ENCODE data around the gene AK1.

AK1 gene

DNA sequence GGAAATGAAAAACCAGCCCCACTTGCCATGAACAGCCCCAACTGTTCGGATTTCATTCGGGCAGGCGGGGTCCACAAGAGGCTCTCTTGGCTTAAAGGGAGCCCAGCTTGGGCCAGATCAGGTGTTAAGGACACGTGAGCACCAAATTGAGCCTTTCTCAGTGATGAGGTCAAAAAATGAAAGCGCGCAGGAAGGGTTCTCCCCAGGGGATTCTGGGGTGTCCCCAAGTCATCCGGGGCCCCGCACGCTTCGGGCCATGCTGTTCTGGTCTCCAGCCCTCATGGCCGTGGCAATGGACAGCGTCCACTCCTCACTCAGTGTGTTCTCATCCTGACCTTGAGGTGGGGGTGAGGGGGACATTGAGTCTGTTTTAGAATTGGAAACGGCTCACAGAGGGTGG lies 10.9 kb downstream of the AK1 start:
- no peak for DNase-seq

- DNase-seq: no peak
Observed at GRCh38 chr9:127865645-127866464, 11.6 kb downstream of the AK1 start.

DNA sequence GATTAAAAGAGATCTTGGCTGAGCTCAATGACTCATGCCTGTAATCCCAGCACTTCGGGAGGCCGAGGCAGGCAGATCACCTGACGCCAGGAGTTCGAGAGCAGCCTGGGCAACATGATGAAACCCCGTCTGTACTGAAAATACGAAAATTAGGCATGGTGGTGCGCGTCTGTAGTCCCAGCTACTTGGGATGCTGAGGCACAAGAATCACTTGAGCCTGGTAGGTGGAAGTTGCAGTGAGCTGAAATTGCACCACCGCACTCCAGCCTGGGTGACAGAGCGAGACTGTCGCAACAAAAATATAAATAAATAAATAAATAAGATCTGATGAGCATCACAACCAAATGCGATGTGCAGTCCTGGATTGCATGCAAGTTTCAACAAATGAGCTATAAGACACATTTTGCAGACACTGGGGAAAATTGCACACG lies 14.3 kb downstream of the AK1 start:
- DNase-seq: no peak

DNA sequence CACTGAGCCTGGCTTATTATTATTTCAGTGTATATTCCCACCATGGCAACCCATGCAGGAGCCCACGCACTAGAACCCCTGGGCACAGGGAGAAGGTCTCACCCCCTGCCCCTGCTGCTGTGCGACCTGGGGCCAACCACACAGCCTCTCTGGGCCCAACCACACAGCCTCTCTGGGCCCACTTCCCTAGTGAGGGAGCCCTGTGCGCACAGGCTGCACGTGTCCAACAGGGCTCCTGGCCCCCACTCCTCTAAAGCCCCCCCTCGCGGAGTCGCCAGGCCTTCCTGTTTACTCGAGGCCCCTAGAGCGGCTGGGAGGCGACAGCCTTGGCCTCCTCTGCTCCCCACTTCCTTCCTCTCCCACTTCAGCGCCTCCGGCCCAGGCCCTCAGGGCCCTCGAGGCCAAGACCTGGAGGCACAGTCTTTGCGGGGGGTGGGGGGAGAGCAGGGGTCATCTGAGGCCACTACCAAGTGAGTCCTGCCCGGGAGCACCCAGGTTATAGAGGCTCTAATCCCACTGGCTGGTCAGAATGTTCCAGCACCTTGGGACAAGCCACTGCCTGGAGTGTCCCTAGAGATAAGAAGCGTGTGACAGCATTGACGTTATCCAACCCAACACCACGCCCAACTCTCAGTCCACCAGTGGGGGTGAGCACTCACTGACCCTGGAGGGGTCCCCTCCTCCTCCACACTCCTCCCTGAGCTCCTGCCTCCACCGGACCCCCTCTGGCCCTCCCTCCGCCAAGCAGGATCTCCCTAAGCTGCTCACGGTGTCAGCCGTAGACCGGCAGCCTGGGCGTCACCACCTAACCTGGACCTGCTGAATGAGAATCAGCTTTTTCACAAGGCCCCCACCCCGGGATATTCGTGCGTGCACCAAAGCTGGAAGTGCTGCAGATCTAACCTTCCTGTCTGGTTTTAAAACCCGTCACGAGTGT lies 15.1 kb downstream of the AK1 start:
- DNase-seq: peak; percentile 62

- no peak for DNase-seq
Observed at GRCh38 chr9:127860779-127861178, 16.7 kb downstream of the AK1 start.

GRCh38 chr9:127860260-127860659 lies 17.2 kb downstream of the AK1 start:
- DNase-seq: no peak

GRCh38 chr9:127858041-127858512 lies 19.4 kb downstream of the AK1 start:
- no peak for DNase-seq

GRCh38 chr9:127857278-127857677 lies 20.2 kb downstream of the AK1 start:
- DNase-seq: no peak

DNA sequence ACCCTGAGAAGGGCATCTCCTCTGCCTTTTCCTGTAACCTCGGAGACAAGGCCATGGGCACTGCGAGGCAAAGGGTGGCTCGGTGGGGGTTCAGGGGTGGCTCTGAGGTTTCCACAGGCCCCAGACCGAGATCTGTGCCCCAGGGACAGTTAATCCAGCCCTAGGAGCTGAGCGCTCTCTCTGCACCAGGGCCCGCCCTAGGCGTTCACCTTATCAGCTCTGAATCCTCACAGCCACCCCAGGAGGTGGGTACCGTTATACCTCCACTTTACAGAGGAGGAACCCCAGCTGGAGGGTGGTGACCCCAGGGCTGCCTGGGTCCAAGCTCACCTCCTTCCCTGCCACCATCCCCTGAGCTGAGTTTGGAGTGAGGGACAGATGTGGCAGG lies 20.8 kb downstream of the AK1 start:
- no peak for DNase-seq

DNA sequence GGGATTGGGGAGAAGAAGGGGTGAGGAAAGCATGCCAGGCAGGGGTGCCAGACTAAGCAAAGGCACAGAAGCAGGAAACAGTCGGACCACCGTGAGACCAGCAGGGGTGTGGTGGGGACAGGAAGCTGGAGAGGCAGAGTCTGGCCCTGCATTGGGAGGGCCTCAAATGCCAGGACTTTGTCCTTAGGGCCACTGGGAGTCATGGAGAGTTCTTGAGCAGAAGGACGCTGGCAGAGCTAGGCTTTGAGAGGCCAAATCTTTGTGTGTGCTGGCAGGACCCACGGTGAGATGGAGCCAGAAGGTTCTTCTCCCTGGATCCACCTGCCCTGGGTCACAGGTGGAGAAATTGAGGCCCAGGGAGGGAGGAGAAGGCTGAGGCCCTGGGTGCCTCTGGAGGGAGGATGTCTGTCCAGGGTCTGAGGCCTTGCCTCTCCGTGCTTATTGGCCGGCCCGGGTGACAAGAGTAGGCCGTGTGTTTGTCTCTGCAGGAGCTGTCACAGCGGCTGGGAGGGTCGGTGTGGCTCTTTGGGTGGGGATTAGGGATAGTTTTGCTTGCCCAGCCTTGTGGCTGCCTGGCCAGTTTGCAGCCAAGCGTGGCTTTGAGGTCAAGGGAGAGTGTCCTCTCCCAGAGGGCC lies 21.3 kb downstream of the AK1 start:
- DNase-seq: no peak

DNA sequence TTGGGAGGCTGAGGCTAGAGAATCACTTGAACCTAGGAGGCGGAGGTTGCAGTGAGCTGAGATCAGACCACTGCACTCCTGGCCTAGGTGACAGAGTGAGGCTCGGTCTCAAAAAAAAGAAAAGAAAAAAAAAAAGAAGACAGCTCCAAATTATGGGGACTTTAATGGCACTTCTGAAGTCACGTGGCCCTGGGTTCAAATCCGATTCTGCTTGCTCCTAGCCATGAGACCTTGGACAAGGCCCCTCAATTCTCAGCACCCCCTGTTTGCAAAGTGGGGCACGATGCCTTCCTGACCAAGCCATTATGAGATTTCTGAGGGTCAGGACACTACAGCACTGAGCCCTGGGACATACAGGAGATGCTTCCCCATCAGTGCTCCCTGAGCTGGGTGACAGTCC lies 22.0 kb downstream of the AK1 start:
- no peak for DNase-seq

DNA sequence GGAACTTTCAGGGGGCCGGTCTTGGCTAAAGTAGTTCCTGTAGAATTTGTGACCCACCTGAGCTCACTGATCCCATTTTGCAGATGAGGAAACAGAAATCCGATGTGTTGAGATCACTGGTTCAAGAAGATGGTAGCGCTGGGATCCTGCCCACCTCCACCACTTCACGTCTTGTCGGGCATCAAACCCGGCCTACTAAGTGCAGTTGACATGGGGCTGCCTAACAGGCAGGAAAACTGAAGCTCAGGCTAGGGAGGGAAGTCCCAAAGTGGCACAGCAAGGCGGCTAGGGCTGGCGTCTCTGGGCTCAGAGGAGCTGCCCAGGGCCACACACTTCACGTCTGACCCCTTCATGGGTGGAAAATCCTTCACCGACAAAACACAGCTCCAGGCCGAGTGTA lies 22.5 kb downstream of the AK1 start:
- no peak for DNase-seq

- no peak for DNase-seq
Observed at GRCh38 chr9:127854184-127854806, 23.2 kb downstream of the AK1 start, which contains the start of gene ENG. TSS of gene ENG (minus strand) at chr9:127854658. CDS start at chr9:127854355, 303 bp downstream.

GRCh38 chr9:127853312-127854183 lies 23.9 kb downstream of the AK1 start:
- DNase-seq: no peak

GRCh38 chr9:127852829-127853228 lies 24.6 kb downstream of the AK1 start:
- no peak for DNase-seq

GRCh38 chr9:127850286-127850830 lies 27.1 kb downstream of the AK1 start:
- no peak for DNase-seq

DNA sequence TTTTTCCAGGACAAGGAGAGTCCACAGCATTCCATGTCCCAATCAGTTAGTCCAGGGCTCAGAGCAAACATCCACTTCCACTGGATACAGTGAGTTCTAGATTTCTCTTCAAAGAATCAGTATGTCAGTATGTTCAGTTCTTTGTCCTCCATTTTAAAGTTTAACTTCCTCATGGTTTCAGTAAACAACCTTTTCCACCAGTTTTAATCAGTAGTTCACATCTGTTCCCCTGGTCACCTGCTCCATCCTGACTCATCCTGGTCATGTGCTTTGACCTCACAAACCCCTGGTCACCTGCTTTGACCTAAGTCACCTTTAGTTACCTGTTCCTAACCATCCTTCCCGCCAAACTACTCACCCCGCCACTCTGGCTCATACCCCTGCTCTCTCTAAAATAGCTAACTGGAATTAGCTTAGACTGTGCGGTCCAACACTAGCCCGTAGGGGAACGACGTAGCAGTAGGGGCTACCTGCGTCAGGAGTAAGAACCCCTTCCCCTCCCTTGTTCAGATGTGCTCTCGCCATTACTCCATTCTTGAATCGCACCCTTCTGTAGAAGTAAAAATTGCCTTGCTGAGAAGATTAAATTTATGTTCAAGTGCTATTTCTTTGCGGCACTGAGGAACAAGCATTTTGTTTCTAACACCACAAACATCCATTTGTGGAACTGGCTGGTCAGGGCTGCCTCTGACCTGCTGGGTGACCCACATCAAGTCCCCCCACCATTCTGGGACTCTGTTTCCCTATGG lies 28.5 kb downstream of the AK1 start:
- no peak for DNase-seq

DNA sequence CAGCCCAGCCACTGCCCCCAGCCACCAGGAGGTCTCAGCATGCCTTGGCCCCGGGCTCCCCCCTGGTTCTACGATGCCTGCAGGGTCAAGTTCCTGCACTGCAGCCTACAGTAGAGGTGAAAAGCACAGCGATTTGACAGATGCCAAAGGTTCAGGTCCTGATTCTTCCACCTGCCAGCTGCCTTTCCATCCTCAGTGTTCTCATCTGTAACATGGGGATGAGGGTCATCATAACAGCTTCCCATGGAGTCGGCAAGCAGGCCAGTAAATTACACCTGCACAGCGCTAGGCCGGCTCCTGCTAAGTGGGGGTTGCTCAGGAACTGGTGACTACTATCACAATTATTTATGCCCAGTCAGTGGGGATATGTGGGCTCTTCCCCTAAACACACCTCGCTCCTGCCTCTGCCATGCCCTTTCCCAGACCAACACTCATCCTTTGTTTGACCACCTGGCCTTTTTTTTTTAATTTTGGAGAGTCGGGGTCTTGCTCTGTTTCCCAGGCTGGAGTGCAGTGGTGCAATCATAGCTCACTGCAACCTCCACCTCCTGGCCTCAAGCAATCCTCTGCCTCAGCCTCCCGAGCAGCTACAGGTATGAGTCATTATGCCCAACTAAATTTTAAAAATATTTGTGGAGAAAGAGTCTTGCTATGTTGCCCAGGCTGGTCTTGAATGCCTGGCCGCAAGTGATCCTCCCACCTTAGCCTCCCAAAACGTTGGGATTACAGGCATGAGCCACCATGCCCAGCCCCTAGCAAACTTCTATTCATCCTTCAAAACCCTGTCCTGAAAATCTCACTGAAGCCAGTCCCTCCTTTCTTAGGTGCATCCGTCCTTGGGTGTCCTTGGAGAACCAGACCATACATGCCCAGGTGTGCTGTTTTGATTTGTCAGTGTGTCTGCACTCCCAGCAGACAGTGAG lies 29.4 kb downstream of the AK1 start:
- DNase-seq: no peak

GRCh38 chr9:127847178-127847510 lies 30.3 kb downstream of the AK1 start:
- no peak for DNase-seq

Data from CD4-positive, alpha-beta T cell treated with Interleukin-12 subunit alpha and Interleukin-12 subunit beta, for 1 hour (primary cell).